HG03159 (cell line): ENCODE data around the gene FXN.
A peak's percentile ranks its signal among the peaks of the same experiment; 100 is the strongest.
"Not testable (repeated sequence)": the region's sequence is repeated elsewhere in the genome, so short reads cannot be mapped to it uniquely, and the experiment has no call there.

Experiments used
- ATAC-seq: cut with Tn5 transposase; IDR thresholded peaks from one replicate; pipeline ENCODE4 v1.9.1; 2021; ENCODE audit warnings: mild to moderate bottlenecking, moderate library complexity; ENCODE audit not compliant: unreplicated experiment

FXN gene

DNA sequence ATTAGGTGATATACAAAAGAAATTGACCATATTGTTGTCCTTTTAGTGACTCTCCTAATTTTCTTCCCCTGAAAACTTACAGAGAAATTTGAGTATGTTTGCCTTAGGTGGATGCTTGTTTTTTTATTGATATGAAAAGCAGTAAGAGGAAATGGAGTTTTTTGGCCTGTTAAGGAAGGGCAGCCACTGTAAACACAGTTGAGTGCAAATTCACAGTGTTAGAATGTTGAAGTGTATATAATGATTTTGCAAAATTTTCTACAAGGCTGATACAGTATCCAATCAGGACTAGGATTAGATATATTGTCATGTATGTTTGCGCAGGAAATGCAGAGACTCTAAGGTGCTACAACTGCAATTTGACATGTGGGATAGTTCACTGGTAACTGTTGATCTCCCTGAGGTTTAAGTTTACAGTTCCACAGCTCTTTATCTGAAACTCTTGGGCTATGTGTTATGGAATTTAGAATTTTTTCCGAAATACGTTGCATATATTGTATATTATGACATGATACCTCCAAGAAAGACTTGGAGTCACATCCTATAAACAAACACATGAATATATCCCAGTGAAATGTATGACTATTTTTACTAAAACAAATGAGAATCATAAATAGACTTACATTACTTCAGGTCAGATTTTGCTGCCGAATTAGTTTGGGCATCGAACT lies 62.5 kb downstream of the FXN start:
- no peak for ATAC-seq

DNA sequence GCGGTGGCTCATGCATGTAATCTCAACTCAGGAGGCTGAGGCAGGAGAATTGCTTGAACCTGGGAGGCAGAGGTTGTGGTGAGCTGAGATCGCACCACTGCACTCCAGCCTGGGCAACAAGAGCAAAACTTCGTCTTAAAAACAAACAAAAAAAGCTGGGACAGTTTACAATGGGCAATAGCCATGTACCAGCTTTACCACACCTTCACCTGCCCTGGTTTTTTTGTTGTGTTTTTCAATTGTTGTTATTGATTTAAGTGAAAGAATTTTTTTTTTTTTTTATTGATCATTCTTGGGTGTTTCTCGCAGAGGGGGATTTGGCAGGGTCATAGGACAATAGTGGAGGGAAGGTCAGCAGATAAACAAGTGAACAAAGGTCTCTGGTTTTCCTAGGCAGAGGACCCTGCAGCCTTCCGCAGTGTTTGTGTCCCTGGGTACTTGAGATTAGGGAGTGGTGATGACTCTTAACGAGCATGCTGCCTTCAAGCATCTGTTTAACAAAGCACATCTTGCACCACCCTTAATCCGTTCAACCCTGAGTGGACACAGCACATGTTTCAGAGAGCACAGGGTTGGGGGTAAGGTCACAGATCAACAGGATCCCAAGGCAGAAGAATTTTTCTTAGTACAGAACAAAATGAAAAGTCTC lies 67.9 kb downstream of the FXN start:
- ATAC-seq, result not testable (repeated sequence)

DNA sequence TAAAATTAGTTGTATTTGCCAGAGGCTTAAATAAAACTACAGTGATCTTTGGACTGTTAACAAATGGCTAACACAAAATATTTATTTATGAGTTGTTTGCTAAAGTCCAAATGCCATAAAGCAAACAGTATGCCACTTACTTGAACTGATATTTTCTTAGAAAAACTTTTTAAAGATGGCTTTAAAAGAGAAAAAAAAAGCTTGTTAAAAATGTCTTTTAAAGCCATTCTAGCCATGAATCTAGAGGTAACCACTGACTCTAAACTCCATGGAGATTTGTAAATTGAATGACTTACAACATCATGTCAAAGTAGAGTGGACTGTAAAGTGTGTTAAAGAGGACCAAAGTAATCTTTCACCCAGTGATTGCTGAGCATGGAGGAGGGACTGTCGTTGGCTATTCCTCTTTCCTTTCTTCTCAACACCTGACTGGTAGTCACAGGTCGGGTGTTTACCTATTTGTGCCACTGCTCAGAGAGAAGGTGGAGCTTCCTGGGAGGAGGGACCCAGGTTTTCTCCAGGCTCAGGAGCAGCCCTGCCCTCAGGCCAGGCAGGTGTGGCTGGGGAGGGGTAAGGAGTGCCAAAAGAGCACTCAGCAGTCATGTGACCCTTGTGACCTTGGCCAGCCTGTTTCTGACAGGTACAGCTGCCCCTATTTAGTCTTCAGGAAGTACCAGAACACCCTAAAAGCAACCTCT lies 69.4 kb downstream of the FXN start:
- ATAC-seq, result no peak

DNA sequence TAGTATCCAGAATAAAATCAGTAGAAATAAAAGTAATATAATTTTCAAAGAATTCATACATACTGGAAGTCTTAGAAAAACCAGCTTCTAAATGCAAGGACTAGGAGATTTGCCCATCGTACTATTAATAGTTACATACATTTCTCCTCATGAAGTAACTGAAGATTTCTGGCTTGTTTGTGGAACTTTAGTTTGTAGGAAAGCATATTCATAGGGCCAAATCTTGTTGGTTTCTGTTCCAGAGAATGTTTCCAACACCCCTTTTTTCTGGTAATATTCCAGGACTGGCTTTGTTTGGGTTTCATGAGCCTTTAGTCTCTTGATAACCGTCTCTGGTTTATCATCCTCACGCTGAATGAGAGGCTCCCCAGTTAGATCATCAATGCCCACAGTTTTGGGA lies 72.2 kb downstream of the FXN start:
- ATAC-seq, result no peak

DNA sequence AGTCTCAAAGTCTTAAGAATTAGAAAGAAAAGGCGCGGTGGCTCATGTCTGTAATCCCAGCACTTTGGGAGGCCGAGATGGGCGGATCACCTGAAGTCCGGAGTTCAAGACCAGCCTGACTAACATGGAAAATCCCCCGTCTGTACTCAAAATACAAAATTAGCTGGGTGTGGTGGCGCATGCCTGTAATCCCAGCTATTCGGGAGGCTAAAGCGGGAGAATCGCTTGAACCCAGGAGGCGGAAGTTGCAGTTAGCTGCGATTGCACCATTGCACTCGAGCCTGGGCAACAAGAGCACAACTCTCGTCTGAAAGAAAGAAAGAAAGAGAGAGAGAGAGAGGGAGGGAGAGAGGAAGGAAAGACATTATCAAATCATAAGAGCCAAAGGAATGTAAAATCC lies 73.2 kb downstream of the FXN start:
- not testable (repeated sequence) for ATAC-seq

DNA sequence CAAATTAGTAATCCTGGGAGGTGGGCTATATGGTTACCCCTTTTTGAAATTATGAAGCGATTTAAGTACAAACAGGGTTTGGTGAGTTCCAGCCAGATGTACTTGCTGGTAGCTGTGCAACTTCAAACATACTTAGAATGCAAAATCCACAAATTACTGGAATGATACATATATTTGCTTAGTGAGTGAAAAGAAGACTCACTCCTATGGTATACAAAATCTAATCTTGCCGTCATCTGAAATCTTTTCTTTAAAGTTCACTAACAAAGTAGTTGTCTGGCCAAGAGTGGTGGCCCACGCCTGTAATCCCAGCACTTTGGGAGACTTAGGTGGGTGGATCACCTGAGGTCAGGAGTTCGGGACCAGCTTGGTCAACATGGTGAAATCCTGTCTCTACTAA lies 73.6 kb downstream of the FXN start:
- ATAC-seq, result no peak

DNA sequence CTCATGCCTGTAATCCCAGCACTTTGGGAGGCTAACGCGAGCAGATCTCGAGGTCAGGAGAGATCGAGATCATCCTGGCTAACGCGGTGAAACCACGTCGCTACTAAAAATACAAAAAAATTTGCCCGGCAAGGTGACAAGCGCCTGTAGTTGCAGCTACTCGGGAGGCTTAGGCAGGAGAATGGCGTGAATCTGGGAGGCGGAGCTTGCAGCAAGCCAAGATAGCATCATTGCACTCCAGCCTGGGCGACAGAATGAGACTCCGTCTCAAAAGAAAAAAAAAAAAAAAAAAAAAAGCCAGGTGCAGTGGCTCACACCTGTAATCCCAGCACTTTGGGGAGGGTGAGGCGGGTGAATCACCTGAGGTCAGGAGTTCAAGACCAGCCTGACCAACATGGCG lies 77.1 kb downstream of the FXN start:
- ATAC-seq, result not testable (repeated sequence)

DNA sequence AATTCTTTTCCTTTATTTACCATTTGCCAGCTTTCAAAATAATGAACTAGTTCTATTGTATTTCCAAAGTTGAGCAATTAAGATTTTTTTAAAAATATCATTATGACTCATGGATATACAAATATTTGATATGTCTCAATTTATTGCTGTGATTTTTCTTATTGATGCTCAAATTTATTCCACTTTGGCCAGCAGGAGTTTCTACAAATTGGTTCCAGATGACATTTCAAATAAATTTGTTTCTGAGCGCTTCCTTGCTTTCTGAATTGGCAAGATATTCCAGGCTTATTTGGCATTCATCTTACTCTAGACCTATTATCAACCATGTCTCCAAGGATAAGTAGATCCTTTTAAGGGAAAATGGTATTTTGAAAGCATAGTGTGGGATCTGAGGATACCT lies 80.1 kb downstream of the FXN start:
- no peak for ATAC-seq

DNA sequence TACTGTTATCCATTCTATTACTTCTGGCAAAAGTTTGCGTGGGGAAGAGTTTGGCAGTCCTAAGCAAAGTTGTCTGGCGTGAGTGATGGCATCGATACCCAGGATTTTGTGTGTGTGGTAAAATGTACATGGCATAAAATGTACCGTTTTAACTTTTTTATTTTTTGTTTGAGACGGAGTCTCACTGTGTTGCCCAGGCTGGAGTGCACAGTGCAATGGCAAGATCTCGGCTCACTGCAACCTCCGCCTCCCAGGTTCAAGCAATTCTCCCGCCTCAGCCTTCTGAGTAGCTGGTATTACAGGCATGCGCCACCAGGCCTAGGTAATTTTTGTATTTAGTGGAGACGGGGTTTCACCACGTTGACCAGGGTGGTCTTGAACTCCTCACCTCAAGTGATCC lies 83.1 kb downstream of the FXN start:
- no peak for ATAC-seq

DNA sequence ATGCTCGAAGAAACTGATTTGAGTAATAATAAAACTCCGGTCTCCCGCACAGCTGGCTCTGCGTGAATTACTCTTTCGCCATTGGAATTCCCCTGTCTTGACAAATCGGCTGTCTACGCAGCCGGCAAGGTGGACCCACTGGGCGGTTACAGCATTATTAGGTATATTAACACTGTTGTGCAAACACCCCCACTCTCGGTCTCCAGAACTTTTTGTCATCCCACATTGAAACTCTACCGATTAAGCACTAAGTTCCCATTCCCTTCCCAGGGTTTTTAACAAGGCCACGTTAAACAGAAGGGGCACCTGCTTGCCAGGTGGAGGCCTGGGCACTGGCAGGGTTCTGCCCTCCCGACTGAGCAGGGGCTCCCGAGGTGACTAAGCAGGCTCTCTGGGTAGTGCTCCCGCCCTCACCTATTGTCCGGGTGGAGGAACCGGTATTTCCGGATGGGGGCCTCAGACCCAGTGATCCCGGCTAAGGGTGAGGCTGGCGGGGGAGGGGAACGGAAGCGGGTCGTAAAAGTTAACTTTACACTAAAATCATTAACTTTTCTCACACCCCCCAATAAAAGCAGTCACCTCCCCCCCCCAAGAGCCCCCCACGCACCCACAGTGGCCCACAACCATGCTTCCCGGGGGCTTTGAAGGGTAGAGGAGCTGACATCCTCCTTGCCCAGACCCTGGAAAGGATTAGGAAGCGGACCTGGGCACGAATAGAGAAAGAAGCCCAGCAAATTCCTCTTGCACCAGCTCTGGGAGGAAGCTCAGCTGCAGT lies 85.0 kb downstream of the FXN start:
- no peak for ATAC-seq

DNA sequence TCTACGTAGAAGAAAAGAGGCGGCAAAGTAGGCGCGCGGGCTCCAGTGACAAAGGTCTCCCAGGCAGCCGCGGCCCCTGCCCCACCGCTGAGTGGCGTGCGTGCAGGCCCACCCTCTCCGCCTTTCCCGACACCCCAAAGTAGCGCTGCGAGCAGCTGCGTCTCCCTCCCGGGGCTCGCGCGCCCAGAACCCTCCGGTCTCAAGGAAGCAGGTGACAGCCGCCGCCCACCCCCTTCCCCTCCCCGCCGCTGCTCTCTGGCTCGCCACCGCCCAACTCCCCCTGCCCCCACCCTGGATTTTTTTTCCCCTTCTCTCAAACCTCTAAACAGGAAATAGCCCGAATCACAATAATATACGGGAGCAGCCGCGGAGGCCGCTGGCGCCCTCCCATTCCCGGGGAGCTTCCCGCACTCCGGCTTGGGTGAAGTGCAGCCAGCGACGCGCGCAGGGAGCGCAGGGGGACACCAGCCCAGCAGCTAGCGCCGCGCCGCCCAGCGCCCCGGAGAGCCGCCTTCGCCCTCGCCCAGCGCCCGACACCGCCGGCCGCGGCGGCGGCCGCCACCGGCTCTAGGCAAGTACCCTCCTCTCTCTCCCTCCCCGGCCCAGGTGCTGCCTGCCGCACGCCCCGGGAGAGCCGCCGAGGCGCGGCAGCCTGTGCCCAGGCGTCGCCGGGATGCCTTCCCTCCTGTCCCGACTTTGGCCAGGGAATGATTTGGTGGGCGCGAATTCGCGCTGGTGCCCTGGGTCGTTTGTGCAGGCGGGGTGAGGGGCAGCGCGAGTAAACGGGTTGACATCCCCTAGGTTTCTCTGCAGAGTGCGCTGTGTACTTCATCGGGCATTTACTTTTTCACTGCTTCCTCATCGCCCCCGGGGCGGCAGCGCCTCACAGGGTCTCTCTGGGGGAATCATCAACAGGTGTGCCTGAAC lies 85.9 kb downstream of the FXN start:
- peak; percentile 68 for ATAC-seq

DNA sequence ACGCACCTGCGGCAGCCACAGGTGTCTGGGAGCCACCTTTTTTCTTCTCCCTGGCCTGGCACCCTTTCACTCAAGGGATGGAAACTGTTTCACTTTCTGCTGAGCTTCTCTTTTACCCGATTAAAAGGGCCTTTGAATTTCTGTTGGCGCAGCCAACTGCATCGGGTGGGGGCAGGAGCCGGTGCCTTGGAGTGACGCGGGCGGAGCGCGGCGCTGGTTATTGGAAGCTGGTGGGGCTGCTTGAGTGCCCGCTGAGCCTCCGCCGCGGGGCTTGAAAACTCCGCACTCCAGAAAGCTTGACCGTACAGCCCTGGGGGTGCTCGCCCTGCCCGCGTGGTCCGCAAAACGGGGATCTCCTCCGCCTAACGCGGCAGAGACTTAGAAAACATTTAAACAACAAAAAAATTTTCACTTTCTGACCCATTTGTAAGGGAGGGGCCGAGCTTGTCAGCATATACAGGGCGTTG lies 86.6 kb downstream of the FXN start:
- ATAC-seq, result peak; percentile 55

DNA sequence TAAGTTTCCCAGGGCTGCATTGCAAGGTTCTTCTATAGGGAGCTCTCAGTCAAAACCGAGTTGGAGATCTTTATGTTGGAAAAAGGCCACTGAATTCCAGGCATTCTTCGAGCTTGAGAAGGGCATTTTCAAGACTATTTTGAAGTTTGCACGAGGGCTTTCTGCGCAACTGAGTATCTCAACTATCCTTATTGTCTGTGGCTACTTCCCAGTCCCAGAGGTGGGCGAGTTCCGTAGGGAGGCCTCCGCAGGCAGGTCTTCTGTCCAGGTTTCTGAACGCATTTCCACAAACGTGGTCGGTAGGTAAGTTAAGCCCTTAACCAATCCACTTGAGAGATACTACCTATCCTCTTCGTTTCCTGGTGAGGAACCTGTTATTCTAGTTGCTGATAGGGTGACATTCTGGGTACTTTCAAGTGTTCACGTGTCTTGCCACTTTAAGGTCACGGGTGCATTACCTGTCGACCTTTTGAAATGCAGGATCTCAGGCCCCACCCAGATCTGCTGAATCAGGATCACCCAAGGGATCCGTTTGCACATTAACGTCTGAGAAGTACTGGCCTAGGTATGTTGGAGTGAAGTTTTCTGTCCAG lies 87.1 kb downstream of the FXN start:
- ATAC-seq, result no peak

DNA sequence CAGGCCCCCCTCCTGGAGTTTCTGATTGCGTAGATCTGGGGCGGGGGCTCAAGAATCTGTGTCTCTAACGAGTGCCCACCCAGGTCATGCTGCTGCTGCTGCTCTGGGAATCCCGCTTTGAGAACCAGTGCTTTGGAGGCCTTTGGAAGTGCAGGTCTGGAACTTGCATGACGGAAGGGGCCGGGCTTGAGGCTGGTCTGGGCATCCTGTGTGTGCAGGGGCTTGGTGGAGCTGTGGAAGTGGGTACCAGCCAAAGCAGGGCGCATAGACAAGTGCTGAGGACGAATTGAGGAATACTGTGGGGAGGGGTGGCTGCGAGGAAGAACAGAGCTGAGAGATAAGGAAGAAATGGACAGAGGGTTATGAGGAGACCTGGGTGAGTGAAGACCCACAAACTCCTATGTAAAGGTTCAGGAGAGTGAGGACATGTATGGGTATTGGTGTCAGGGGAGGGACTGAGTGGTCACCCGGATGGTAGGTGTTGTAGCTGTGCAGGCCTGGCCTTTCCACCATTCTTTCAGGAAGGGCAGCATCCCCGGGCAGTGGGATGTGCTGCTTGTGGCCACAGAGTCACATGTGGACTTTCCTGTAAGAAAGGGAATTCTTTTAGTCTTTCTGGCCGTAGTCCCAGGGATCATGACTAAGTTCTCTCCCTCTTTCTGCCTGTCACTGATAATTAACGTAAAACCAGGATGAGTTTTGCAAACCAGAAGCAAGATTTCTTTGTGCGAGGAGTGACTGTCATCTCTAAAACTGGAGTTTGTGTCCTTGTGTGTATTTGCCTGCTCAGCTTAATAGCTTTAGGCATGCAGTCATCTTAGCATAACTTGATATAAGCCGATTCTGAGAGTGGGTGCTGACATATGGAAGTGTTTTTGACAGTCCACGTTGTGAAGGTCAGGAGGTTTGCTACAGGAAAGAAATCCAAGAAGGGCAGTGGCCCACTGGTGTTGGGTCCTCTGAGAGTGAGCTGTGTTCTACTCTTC lies 95.2 kb downstream of the FXN start:
- ATAC-seq, result no peak

DNA sequence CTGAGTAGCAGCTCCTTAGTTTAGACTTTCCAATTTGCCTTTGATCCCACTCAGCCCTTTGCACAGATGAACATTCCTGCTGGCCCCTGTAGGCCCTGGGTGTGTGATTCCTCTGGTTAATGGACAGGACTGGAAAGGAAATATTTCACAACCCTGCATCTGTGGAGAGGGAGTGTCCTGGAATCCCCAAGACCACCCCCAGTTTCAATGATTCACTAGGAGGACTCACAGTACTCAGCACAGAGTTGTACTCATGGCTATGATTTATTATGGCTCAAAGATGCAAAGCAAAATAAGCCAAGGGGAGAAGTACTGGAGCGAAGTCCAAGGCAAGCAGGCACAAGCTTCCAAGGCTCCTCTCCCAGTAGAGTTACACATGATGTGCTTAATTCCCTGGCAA lies 96.1 kb downstream of the FXN start:
- ATAC-seq, result no peak

DNA sequence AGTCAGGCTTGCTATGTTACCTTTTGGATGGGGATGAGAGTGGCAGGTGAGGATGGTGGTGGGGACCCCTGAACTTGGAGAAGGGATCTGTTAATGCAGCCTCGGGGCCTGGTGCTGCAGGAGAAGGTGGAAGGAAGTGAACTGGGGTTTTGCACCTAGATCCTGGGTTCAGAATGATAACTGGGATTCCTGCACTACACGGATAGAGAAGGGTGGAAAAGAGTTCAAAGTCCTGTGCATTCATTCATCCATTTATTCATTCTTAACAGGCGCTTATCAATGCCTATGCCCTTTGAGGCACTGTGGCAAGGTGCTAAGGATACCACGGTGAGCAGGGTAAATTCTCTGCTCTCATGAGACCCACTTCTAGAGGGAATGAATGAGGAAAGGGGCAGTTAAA lies 96.8 kb downstream of the FXN start:
- ATAC-seq, result no peak

DNA sequence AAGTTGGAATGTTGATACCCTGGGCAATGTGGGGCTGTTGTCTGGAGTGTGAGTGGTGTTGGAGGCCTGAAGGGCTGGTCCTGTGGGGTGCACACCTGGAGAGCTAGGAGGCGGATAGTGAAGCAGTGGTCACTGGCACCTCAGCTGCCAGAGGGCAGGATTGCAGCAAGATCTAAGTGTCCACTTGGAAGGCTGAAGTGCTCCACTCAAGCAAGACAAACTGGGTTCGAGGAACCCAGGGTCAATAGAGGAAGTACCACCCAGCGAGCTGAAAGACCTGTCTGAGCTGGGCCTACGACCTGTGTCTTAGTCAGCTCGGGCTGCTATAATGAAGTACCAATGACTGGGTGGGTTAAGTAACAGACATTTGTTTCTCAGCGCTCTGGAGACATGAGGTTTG lies 98.9 kb downstream of the FXN start:
- no peak for ATAC-seq

DNA sequence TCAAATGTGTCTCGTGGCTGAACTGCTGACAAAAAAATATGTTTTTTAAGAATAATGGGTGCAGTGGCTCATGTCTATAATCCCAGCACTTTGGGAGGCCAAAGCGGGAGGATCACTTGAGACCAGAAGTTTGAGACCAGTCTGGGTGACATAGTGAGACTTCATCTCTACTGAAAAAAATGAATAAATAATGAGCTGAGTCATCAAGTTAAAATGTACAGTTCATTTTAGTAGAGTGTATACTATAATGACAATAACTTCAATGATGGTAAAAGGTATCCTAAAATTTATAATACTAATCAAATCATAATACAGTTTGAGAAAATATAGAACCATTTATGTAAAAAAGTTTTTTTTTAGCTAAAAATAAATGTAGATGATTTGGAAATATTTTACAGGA lies 100.6 kb downstream of the FXN start:
- ATAC-seq, result no peak

DNA sequence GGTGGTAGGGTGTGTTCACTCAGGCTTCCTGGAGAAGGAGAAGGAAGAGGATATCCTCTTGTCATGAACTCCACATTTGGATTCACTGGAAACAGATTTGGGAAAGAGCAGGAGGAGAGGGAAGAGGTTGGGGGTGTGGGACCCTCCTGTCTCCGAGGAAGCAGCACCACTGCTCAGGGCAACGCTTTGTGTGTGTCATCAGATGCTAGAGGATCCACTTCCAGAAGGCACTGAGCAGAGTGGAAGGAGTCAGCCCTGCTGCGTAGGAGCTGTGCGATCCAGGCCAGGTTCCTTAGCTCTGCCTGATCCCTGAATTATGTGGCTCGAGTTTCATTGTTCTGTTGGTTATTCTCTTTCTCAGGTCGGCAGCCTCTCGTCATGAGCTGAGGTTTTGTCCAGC lies 101.2 kb downstream of the FXN start:
- no peak for ATAC-seq
